Mammary epithelial cell (primary cell): ENCODE data around the gene CCDC57.

Experiments used
- CTCF ChIP-seq, 2 donors: IDR thresholded peaks in 1 of 2; conservative IDR thresholded peaks in 1 of 2; 2 replicates each; pipeline ENCODE4 v1.5.1; 2011 to 2012; ENCODE audit warnings: inconsistent platforms in 2 of 2, low read length in 2 of 2, mild to moderate bottlenecking in 2 of 2, control low read depth in 1 of 2, low read depth in 1 of 2; ENCODE audit not compliant: insufficient read depth in 1 of 2; ENCODE audit errors: extremely low read depth in 1 of 2
- EZH2 ChIP-seq: IDR thresholded peaks from 2 replicates; pipeline ENCODE4 v1.6.1; 2012; ENCODE audit warnings: low read length, inconsistent platforms, borderline replicate concordance

- TF ChIP-seq CTCF (conservative IDR thresholded peaks at IDR 0.05 in 1 of 2, IDR thresholded peaks at IDR 0.05 in 1 of 2; ENCODE audit: extremely low read depth in 1 of 2, insufficient read depth in 1 of 2, low read depth in 1 of 2, low read length in 2 of 2) (no peak), EZH2 (no peak)
Measured at GRCh38 chr17:82101767-82102679, 110.6 kb downstream of the CCDC57 start.
